Dermis blood vessel endothelial cell (primary cell): ENCODE measurements around the gene CHIT1. TPM values are rescaled to one million over a fixed set of nuclear protein-coding genes. Genes with fewer than 3 reads are reported as not detected.
A peak's percentile ranks its signal among the peaks of the same experiment; 100 is the strongest.
"Not testable (repeated sequence)": the region's sequence is repeated elsewhere in the genome, so short reads cannot be mapped to it uniquely, and the experiment has no call there.

ENCODE experiments used
- DNase-seq: peaks from one replicate; pipeline ENCODE4 v3.0.0; 2010
- total RNA-seq: library from RNA; depleted of rRNA; stranded (reverse); fragments of >200 nt; gene quantifications from 2 replicates; pipeline ENCODE4 v1.2.3, GENCODE V29; 2014

Gene CHIT1
- under 0.01 TPM in 2 replicates for total RNA-seq

- DNase-seq, result no peak
These were observed at the start of gene CHIT1 for GRCh38 chr1:203229471-203230135. Gene CHIT1, minus strand, starts transcription at chr1:203229673. Its CDS starts 37 bp downstream, at chr1:203229636.

DNA sequence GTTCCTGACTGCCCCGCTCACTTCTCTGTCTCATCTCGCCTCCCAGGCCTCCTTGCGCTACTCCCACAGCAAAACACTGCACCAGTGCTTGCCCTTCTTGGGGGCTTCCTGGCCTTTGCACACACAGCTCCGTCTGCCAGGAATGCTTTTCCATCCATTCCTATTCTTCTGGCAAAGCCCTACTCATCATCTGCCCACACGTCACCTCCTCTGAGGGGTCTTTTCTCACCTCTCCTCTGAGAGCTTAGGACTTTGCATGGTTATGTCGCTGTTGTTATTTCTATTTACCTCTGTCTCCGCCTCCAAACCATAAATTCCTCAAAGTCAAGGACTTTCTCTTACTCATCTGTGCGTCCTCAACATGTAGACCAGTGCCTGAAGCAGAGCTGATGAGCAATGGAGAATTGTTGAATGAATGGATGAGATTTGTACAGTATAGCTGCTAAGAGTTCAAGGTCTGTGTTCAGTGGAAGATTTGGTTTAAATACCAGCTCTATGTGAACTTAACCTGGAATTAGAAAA, 49.5 kb upstream of the CHIT1 start:
- DNase-seq, result no peak

GRCh38 chr1:203278082-203278884, 48.8 kb upstream of the CHIT1 start:
- peak; percentile 33 for DNase-seq

GRCh38 chr1:203276916-203277545, 47.6 kb upstream of the CHIT1 start:
- DNase-seq, result no peak

DNA sequence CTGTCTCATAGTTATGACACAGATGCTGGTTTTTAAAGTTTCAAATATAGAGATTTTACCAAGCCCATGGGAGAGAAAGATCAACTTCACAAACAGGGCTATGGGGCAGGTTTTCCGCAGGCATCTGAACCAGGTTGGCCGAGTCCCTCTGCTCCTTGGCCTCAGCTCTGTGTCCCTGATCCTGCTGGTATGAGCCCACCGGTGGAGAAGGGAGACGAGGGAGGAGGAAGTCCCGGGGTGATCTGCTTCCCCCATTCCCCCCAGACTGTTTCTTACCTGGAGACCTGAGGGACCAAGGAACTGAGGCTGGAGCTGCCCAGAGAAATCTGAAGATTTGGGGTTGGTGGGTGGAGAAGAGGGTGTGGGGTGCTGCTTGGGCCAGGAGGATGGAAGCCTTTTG, 46.9 kb upstream of the CHIT1 start:
- DNase-seq, result no peak

DNA sequence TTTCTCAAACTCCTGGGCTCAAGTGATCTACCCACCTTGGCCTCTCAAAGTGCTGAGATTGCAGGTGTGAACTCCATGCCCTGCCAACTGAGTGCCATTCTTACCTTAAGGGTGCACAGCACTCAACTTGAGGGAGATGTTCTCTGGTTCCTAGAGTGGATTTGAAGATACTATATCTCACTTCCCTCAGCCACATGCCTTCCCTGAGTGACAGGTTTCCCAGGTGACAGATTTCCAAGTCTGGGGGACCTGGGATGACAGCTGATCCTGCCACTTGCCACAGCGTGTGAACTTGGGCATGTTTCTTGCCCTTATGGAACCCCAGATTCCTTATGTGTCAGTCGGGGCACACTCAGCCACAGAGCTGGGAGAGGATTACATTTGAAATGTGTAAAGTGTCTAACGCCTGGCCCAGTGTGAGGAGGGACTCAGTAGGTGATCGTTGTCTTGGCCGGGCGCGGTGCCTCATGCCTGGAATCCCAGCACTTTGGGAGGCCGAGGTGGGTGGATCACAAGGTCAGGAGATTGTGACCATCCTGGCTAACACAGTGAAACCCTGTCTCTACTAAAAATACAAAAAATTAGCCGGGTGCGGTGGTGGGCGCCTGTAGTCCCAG, 46.3 kb upstream of the CHIT1 start:
- DNase-seq, result no peak

DNA sequence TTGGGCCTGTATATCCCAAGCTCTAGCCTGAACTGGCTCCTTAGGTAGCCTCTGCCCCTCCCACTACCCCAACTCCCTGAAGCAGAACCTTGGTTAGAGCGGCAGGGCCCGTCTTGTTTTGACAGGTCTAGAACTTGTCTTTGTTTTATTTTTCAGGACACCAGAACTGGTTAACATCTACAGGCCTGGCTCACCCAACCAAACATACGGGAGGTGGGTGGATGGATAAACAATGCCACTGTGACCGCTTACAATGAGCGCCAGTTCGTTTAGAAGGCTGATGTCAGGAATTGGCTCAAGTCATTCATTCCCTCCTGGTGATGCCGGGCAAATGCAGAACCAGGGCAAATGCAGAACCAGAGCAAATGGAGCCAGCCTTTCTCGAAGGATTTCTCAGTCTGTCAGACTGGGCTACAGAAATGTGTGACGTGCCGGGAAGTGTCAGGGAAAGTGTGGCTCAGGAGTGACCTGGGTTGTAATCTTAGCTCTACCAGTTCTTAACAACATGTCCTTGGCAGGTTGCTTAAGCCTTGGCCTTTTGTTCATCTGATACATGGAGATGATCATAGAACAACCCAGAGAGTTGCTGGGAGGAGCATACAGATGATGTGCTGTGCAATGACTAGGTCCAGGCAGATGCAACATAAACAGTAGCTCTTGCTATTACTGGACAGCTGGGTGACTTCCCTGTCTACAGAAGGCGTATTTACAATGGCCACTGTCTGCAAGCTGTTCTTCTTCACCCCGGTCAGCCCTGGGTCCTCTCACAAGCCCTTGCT, 45.3 kb upstream of the CHIT1 start:
- DNase-seq, result no peak

DNA sequence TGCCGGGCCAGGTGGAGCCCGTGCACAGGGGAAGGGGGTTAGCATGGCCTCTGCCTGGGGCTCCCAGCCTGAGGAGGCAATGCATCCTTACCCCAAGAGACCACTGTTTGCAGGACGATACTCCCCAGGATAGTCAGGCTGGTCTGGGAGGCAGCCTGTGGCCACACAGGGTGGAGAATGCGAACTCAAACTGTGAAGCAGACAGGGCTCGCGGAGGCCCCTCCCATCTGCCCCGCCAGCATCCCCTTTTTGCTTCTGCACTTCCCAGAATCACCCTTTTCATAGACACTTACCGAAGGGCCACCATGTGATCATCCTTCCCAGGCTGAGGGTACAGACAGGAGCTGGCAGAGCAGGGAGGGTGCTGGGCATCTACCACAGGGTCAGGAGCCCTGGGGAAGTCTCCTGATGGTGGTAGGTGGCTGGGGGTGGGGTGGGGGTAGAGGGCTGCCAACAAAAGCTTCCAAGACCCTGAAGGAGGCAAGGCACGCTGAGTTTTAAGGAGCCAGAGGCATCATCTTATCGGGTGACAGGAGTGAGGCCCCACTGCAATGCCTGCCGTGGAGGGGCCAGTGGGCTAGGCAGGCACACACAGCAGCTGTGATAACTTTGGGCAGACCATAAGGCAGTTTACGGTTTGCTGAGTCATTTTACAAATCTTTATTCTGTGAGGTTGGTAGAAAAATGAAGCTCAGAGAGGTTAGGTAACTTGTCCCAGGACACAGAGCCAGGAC, 44.6 kb upstream of the CHIT1 start:
- no peak for DNase-seq

GRCh38 chr1:203273206-203273868, 43.9 kb upstream of the CHIT1 start:
- peak; percentile 89 for DNase-seq

DNA sequence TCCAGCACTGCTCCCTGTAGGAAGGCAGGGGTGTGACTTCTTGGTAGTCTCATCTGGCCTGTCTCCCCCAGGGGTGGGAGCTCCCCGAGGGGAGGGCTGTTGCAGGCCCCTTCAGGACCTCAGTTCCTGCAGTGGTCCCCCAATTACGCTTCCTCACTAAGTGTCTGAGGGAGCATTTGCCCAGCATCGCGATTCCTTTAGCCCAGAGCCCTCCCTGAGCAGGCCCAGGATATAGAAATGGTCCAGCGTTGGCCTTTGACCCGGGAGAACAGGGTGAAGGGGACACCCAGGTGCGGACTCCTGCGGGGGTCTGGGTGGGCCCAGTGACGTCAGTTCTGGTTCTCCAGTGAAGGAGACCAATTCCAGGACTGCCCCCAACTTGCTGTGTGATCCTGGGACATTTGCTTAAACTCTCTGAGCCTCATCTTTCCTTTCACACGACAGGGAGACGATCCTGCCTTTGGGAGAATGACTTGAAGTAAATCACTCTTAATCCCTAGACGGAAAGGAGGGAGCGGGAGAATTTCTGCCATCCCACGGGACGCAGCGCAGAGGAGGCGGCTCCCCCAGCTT, 43.2 kb upstream of the CHIT1 start:
- DNase-seq, result no peak

DNA sequence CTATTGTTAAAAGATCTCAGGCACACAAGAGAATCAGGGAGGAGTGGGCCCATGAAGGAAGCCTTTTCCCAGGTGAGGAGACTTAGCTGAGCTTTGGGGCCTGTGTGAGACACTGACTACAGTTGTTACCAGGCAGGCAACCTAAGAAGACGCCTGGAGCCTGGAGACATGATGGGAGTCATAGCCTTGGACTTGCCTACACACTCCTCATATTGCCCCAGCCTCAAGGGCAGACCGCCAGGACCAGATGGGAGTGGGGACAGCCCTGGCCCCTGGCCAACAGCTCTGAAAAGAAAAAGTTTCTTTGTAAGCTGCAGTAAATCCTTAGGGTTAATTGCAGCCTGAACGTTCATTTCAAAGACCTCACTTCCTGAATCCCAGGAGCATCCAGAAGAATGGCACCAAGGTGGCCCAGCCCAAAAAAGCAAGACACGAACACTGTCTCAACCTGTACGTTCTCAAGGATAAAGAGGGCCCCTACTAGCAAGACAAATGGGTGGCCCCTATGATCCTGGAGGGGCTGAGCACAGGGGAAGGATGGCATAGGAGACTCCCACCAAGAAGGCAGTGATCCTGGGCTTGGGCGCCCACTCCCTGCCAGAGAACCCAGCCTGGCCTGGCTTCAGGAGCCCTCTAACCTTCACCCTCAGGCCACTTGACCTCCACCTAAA, 42.6 kb upstream of the CHIT1 start:
- DNase-seq, result no peak

DNA sequence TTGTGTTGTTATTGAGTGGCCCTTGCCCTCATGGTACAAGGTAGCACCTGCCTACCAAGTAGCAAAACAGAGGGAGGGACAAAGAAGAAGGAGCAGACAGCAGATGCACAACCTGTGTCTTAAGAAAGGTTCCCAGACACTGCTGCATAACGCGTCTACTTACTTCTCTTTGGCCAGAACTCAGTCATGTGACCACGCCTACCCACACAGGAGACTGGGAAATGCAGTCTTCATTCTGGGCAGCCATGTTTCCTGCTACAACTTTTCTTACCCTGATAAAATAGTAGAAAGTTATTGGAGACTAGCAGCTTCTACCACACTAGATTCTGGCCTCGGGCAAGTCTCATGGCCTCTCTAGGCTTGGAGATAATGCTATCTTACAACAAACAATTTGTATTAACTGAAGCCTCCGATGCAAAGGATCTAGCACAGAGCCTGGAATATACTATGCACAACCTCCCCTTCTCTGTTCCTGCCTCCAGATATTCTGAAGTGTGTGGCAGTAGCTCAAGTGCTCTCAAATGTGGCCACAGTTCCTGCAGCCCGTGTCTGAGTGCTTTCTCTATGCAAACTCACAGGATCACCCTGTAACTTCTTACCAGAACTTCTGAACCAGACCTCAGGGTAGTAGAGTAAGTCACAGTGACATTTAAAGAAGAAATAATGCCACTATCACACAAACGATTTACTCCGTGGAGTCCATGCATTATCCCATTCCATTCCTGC, 41.7 kb upstream of the CHIT1 start:
- DNase-seq, result peak; percentile 81

- no peak for DNase-seq
These were observed 41.0 kb upstream of the CHIT1 start for GRCh38 chr1:203270448-203270847.

DNA sequence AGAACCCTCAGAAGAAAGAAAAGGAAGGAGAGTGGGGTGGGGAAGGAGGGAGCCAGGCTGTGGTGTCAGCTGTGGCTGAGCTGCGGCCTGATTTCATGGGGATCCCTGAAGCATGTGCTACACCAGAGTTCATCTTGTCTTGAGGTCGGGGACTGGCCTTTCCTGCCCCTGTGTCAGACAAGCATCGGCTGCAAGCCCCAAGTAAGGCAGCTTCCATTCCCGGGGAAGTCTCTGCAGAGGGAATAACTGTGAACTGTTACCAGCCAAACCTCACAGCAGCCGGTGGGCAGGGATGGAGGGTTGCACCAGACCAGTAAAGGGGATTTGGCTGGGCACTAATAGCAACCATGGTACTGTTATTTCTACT, 40.2 kb upstream of the CHIT1 start:
- no peak for DNase-seq

DNA sequence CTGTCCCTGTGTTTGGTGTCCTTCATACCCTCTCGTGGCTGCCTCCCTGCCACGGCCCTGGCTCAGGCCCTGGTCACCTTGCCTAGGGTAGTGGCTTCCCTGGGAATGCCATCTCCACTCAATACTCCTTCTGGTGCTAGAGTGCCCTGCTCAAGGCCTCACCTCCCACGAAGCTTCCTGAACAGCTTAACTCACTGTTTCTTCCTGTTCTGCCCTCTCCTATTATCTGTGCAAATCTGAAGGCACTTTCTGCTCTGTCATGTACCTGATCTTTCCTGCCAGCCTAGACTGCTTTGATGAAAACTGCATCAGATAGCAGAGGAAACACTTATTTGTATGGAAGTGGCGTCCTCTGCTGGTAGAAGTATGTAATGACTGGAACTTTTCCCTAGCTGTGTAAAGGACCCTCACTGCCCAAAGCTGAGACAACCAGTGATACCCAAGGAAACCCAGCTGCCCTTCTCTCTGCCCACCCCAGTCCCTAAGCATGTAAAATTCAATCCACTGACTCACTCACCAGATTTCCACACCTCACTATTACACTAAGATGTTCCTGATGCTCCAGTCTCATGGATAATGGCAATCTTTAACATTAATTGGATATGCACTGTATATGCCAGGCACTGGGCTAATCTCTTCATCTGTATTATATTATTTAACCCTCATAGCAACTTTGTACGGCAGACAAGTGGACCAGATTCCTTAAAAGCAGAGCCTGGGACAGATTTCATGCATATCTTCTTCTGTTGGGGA, 39.6 kb upstream of the CHIT1 start:
- peak; percentile 86 for DNase-seq

- DNase-seq, result no peak
These were observed 38.4 kb upstream of the CHIT1 start for GRCh38 chr1:203267912-203268311.

DNA sequence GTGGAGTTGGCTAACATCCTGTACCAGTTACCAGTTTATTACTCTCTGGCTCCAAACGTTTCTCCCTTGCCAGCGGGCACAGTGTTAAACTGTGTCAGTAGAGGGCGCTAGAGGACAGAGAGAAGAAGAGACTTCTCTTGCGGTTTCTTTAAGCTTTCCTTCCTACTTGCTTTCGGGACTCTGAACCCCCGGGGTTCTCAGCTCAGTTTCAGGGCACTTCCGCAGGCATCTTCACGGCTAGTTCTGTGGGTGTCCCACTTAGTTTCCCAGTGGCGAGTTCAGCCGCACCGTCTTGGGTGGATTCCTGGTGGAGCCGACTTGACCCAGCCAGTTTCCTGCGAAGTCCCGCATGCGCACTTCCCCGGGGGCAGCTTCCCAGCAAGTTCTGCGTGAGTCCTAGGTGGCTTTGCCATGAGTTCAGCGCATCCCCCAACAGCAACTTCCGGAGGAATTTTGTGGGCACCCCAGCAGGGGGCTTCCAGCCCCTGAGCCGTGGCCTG, 37.9 kb upstream of the CHIT1 start:
- DNase-seq, result peak; percentile 91

- DNase-seq, result not testable (repeated sequence)
These were observed 36.7 kb upstream of the CHIT1 start for GRCh38 chr1:203266140-203266539.
